HG03565 (cell line): Measurements from ENCODE around the gene TMEM39A.

Experiments used
- ATAC-seq: cut with Tn5 transposase; IDR thresholded peaks from one replicate; pipeline ENCODE4 v1.9.1; 2021; ENCODE audit warnings: mild to moderate bottlenecking, moderate library complexity; ENCODE audit not compliant: unreplicated experiment

The TMEM39A gene

DNA sequence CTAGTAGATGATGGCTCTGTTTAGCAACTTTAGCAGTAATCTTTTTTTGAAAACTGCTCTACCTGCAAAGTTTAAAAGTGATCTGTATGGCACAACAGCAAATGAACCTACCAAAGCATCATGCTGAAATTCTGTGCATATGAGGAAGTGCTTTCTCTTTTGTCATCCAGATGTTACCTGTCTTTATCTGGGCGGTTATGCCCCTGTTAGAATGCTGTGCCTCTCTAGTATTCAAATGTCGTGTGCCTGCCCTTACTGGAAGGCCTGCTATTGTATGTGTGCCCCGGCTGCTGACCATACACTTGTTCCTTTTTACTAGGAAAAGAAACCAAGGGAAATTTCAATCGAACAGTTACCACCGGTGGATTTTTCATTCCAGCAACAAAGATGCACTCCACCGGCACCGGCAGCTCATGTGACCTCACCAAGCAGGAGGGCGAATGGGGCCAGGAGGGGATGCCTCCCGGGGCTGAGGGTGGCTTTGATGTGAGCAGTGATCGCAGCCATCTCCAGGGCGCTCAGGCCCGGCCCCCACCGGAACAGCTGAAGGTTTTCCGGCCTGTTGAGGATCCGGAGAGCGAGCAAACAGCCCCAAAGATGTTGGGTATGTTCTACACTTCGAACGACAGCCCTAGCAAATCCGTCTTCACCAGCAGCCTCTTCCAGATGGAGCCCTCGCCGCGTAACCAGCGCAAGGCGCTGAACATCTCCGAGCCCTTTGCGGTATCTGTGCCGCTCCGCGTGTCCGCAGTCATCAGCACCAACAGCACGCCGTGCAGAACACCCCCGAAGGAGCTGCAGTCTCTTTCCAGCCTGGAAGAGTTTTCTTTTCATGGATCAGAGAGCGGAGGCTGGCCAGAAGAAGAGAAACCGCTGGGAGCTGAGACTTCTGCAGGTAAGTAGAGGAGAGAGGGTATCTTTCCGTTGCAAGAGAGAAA lies 61.6 kb downstream of the TMEM39A start:
- ATAC-seq = peak; percentile 61

DNA sequence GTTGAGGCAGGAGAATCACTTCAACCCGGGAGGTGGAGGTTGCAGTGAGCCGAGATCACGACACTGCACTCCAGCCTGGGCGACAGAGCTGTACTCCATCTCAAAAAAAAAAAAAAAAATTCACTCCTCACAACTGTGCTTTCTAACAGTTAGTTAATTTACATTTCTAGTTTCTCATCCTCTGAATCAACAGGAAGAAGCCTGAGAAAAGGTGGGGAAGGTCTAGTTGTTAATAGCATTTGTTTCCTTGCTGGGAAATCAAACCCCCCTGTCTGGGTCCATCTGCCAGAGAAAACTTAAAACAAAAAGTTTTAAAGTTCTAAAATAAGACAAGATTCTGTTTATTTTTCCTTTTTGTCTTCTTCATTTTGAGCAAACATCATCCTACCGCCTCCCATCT lies 62.3 kb downstream of the TMEM39A start:
- peak; percentile 35 for ATAC-seq

DNA sequence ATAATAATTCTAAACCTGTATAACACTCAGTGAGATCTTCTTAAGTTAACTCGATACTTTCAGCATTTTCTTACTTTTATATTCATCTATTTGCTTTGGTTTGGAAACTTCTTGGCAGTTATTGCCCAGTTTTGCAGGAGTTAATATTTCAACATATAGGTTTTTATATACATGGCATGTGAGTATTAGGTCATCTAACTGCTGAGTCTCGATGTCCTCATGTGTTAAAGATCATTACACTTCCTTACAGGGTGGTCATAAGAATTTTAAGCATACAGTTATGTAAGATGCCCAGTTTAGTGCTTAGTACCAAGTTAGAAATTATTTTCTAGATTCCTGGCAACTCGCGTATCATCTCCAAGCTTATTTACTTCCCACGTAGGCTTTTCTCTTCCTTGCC lies 62.9 kb downstream of the TMEM39A start:
- no peak for ATAC-seq

DNA sequence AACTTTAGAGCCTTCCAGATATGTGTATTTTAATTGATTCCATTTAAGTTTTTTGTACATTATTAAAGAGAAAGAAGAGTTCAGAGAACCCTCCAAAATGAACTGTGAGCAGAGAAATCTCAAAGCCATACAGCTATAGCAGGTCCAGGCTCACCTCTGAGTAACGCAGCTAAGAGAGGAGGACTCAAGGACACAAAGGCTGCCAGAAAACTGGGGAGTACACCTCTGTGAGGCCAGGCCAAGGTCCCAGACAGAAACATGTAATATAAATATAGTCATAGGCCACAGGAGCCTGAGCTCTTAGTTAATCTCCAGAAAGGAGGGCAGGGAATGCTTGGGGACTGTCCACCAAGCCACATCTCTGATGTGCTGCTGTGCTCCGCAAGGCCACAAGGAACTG lies 66.5 kb downstream of the TMEM39A start:
- no peak for ATAC-seq

DNA sequence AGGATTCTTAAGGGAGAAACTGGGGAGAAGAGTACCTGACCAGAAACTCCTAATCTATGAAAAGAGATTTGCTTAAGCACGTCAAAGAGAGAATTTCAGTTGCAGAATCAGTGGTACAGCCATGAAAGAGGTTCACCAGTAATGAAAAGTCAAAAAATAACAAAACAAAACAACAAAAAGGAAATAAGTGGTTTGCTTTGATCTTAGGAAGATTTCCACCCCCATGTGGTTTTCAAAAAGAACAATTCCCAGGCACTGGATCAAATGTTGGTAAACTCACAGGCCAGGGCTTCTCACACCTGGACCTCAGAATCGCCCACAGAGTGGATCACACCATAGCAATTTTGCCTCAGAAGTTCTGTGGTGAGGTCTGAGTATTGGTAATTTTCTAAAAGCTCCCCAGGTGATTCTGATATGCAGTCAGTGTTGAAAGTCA lies 67.5 kb downstream of the TMEM39A start:
- peak; percentile 71 for ATAC-seq

DNA sequence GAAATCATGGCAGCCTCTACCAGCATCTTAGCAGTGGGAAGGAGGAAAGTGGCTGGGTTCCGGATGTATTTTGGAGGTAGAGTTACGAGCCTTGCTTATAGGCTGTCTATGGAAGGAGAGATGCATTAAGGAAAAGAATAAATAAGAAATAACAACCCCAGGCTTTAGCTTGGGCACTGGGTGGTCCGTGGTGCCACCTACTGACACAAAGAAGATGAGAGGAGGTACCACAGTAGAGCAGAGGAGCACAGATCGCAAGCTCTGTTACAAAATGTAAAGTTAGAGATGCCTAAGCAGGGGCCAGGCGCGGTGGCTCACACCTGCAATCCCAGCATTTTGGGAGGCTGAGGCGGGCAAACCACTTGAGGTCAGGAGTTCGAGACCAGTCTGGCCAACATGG lies 74.8 kb downstream of the TMEM39A start:
- ATAC-seq = no peak

DNA sequence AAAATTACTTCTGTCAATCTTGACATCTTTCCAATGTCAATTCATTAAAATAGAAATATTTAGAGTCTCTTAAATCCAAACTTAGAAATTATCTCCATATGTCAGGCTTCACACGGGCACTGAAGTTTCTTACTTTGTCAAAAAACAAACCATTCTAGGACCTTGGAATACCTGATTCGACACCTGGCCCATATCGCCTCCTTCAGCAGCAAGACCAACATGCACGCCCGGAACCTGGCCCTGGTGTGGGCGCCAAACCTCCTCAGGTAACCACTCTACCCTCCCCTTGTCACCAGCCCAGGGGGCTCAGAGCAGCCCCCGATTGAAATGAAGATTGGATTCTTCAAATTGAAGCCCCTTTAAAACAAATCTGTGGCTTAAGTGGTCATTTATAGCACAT lies 81.3 kb downstream of the TMEM39A start:
- ATAC-seq = no peak

DNA sequence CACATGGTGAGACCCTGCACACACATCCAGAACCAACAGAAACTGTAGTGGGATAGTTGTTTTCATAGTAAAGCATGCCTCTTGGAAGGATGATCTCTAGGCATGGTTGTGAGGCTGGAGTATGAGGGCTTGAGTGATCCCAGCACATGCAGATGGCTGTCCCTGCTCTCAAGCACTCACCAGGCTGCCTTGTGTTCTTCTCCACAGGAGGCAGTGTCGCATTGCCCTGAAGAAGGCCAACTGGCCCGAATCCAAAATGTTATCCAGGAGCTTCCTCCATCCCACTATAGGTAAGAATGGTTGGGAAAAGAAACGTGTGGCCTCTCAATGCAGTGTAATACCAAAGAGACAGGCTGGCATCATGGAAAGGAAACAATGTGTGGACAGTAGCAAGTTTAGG lies 82.7 kb downstream of the TMEM39A start:
- ATAC-seq = no peak
